ENCODE measurements around the gene ABCA8. TPM values are rescaled to one million over a fixed set of nuclear protein-coding genes. Genes with fewer than 3 reads are reported as not detected.

ABCA8 gene
- total RNA-seq, 1 experiment from 2014 or later = not detected

DNA sequence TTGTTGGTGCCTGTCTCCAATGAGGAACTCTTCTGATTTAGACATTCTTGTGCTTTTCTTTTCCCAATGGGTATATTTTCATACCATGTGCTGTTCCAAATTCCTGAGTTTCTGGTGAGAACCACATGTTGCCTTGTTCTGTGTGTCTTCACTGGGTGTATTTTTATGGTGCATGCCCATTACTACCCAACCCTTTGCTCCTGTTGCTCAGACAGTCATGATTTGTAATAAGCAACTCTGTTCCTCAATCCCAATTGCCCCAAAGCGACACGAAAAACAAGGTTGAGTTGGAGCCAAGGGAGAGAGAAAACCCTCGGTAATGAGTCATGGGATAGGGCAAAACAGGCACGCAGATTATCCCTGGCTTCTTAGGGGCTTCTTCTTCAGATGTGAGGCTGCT lies 101.8 kb downstream of the ABCA8 start:
- no peaks in the 10 kb centered on the region for H3K27me3 ChIP-seq (ENCODE audit: low read length)
- H3K9ac ChIP-seq (ENCODE audit: low read length) = no peak overlapping the region
- H3K9me2 ChIP-seq (replicated peaks; ENCODE audit: insufficient read depth, low read length) = no peaks in the 10 kb centered on the region
- H3K4me2 ChIP-seq (ENCODE audit: low read depth, low read length, poor library complexity, severe bottlenecking) = no peak overlapping the region
- no peaks in the 10 kb centered on the region for H3K36me3 ChIP-seq (ENCODE audit: insufficient read depth, low read length)
- no peaks in the 10 kb centered on the region for H3K9me3 ChIP-seq (ENCODE audit: low read length)
- H3K27ac ChIP-seq (ENCODE audit: low read length) = no peak overlapping the region
- H4K20me1 ChIP-seq (ENCODE audit: insufficient read depth, low read depth, low read length) = no peaks in the 10 kb centered on the region
- no peak for DNase-seq
- H2AFZ ChIP-seq (ENCODE audit: low read length) = no peak overlapping the region
- H3K79me2 ChIP-seq (ENCODE audit: low read length) = no peaks in the 10 kb centered on the region
- no peaks in the 10 kb centered on the region for H3K4me1 ChIP-seq (ENCODE audit: low read length)
- no peak overlapping the region for H3K4me3 ChIP-seq (ENCODE audit: low read length)

DNA sequence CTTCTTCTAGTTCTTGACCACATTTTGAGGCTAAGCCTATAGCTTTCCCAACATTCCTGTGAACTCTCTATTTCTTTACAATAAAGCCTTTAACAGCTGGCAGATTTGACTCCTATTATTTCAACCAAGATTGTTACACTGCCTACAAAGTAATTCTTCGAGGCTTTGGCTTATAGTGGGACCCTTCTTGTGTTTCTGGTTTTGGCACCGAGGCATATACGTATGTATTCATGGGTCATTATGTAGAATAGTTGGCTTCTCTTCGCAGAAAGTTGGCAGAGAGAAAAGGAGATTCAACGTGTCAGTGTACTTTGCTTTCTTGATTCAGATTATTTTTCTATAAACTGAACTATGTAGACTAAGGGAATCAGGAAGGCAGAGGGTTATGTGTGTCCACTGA lies 102.2 kb downstream of the ABCA8 start:
- Histone ChIP-seq H3K27me3 (ENCODE audit: low read length) (no peaks in the 10 kb centered on the region), H3K79me2 (ENCODE audit: low read length) (no peaks in the 10 kb centered on the region), H3K9ac (ENCODE audit: low read length) (no peak overlapping the region), H3K4me2 (ENCODE audit: low read depth, low read length, poor library complexity, severe bottlenecking) (no peak overlapping the region), H3K9me3 (ENCODE audit: low read length) (no peaks in the 10 kb centered on the region), H3K36me3 (ENCODE audit: insufficient read depth, low read length) (no peaks in the 10 kb centered on the region), H3K27ac (ENCODE audit: low read length) (no peak overlapping the region), H3K4me1 (ENCODE audit: low read length) (no peaks in the 10 kb centered on the region), H3K4me3 (ENCODE audit: low read length) (no peak overlapping the region), H4K20me1 (ENCODE audit: insufficient read depth, low read depth, low read length) (no peaks in the 10 kb centered on the region), H2AFZ (ENCODE audit: low read length) (no peak overlapping the region), H3K9me2 (replicated peaks; ENCODE audit: insufficient read depth, low read length) (no peaks in the 10 kb centered on the region)
- DNase-seq = no peak

DNA sequence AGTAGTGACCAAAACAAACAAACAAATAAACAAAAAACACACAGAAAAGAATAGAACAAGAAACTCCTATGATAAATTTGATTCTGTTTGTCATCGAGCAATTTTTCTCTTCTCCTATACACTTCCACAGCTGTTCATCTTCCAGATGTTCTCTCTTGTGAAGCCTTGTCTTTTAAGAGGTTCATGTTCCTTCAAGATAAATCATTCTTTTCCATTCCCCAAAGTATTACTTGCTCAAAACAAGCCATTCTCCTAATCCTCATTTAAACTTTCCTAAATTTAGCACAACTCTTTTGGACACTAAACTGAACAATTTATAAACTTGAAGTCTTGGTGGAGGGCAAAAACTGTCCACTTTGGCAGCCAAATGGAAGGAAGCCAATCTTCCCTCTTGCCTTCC lies 103.3 kb downstream of the ABCA8 start:
- Histone ChIP-seq H3K9me3 (ENCODE audit: low read length) (no peaks in the 10 kb centered on the region), H3K4me2 (ENCODE audit: low read depth, low read length, poor library complexity, severe bottlenecking) (no peak overlapping the region), H2AFZ (ENCODE audit: low read length) (no peak overlapping the region), H3K4me1 (ENCODE audit: low read length) (no peaks in the 10 kb centered on the region), H3K36me3 (ENCODE audit: insufficient read depth, low read length) (no peaks in the 10 kb centered on the region), H3K4me3 (ENCODE audit: low read length) (no peak overlapping the region), H3K27me3 (ENCODE audit: low read length) (no peaks in the 10 kb centered on the region), H3K9ac (ENCODE audit: low read length) (no peak overlapping the region), H3K27ac (ENCODE audit: low read length) (no peak overlapping the region), H4K20me1 (ENCODE audit: insufficient read depth, low read depth, low read length) (no peaks in the 10 kb centered on the region), H3K9me2 (replicated peaks; ENCODE audit: insufficient read depth, low read length) (no peaks in the 10 kb centered on the region), H3K79me2 (ENCODE audit: low read length) (no peaks in the 10 kb centered on the region)
- no peak for DNase-seq

DNA sequence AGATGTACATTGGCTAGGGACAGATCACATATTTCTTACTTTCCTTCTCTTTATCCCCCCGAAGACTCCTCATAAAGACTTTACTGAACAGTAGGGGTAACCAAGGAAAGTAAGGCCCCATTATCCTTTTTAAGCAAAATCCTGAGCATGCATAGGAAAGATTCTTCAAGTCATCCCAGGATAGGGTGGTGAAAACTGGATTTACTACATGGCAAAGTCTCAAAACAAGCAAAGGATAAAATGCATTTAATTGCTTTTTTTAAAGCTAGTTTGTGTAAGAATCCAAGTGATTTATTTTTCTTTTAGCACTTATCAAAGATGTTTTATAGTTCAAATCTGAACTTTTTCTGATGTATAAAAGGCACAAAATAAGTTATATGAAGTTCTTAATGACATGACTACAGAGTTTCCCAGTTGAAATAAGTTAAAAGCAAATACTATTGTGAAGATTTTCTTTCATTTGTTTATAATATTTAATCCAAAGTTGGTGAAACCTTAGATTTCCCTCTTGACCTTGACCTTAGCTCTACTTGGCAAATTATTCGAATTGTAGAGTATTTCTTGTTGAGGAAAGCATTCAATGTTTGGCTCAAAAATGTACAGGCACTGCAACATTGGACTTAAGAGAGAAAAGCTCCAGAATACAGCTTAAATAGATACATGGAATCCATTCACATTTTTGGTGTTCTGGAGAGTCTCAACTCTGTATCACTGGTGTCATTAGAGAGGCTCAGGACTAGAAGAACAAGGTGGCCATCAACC lies 104.3 kb downstream of the ABCA8 start:
- no peak overlapping the region for H3K4me3 ChIP-seq (ENCODE audit: low read length)

DNA sequence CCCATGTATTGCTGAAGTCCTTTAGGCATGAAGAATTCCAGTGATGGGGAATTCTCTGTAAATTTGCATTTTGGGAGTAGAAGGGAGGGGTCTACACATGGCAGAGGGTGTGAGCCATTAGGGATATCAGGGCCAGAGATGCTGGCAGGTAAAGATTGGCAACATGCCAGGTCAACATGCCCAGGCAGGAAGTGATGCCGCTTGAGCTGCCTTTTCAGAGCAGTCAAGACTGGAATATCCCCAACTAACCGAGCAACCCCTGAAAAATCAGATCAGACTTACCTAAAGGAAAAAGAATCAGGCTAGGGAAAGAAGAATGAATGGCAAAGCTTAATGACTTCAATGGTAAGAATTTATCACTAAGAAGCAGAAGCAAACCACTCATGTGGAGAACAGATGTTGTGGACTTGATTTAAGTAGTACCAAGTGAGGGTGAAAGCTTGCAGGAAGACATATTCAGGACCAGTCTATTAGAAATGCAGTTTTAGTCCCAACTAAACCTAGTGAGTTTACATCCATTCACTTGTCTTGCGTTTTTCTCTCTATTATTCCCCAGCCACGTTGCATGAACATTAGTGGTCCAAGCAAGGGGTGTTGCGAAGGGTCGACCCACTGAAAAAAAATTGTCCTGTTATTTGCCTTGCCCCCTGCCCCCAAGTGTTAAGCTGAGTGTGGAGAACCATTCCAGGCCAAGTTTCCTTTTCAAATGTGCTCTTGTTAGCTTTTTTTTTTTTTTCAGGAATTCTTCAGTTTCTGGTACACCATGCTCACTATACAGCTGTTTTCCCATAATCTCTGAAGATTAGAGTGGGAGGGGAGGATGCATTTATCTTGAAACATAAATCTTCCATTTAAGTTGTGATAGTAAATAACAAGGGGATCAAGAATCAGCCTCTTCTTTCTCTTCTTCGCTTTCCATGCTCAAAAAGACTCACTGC lies 105.2 kb downstream of the ABCA8 start:
- H3K27me3 ChIP-seq (ENCODE audit: low read length) = no peaks in the 10 kb centered on the region
- H2AFZ ChIP-seq (ENCODE audit: low read length) = no peak overlapping the region
- no peak overlapping the region for H3K4me3 ChIP-seq (ENCODE audit: low read length)

More for the DNA sequence above, 104.3 kb downstream of the ABCA8 start:
- H3K79me2 ChIP-seq (ENCODE audit: low read length) = no peaks in the 10 kb centered on the region
- DNase-seq = no peak
- no peaks in the 10 kb centered on the region for H3K27me3 ChIP-seq (ENCODE audit: low read length)
- H3K27ac ChIP-seq (ENCODE audit: low read length) = no peak overlapping the region
- H3K9me3 ChIP-seq (ENCODE audit: low read length) = no peaks in the 10 kb centered on the region
- no peaks in the 10 kb centered on the region for H3K36me3 ChIP-seq (ENCODE audit: insufficient read depth, low read length)
- no peak overlapping the region for H3K9ac ChIP-seq (ENCODE audit: low read length)
- H4K20me1 ChIP-seq (ENCODE audit: insufficient read depth, low read depth, low read length) = no peaks in the 10 kb centered on the region
- no peak overlapping the region for H2AFZ ChIP-seq (ENCODE audit: low read length)
- H3K4me1 ChIP-seq (ENCODE audit: low read length) = no peaks in the 10 kb centered on the region
- H3K4me2 ChIP-seq (ENCODE audit: low read depth, low read length, poor library complexity, severe bottlenecking) = no peak overlapping the region
- no peaks in the 10 kb centered on the region for H3K9me2 ChIP-seq (replicated peaks; ENCODE audit: insufficient read depth, low read length)

DNA sequence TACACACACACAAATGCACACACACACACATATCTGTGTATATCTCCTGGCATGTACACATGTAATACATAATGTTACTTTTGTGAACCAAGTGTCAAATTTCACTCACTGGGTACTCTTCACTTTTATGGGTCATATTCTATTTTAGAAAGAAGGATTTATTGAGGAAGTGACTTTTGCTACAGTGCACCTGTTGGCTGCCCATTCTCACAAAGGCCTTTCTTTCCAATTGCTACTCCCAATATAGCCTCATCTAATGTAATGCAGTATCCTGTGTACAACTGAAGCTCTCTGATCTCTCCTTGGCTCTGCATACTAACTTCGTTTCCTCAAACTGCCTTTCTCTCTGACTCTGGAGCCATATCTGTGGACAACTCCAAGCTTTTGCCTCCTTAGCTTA lies 107.5 kb downstream of the ABCA8 start:
- Histone ChIP-seq H3K4me3 (ENCODE audit: low read length) (no peak overlapping the region), H3K9me2 (replicated peaks; ENCODE audit: insufficient read depth, low read length) (no peaks in the 10 kb centered on the region), H3K27me3 (ENCODE audit: low read length) (no peaks in the 10 kb centered on the region), H3K27ac (ENCODE audit: low read length) (no peak overlapping the region), H3K79me2 (ENCODE audit: low read length) (no peaks in the 10 kb centered on the region), H3K4me2 (ENCODE audit: low read depth, low read length, poor library complexity, severe bottlenecking) (no peak overlapping the region), H2AFZ (ENCODE audit: low read length) (no peak overlapping the region), H3K9ac (ENCODE audit: low read length) (no peak overlapping the region), H3K36me3 (ENCODE audit: insufficient read depth, low read length) (no peaks in the 10 kb centered on the region), H3K9me3 (ENCODE audit: low read length) (no peaks in the 10 kb centered on the region), H4K20me1 (ENCODE audit: insufficient read depth, low read depth, low read length) (no peaks in the 10 kb centered on the region), H3K4me1 (ENCODE audit: low read length) (no peaks in the 10 kb centered on the region)
- DNase-seq = no peak

More for the DNA sequence above, 105.2 kb downstream of the ABCA8 start:
- Histone ChIP-seq H3K9me3 (ENCODE audit: low read length) (no peaks in the 10 kb centered on the region), H3K36me3 (ENCODE audit: insufficient read depth, low read length) (no peaks in the 10 kb centered on the region), H3K9me2 (replicated peaks; ENCODE audit: insufficient read depth, low read length) (no peaks in the 10 kb centered on the region), H3K4me1 (ENCODE audit: low read length) (no peaks in the 10 kb centered on the region), H3K79me2 (ENCODE audit: low read length) (no peaks in the 10 kb centered on the region), H3K27ac (ENCODE audit: low read length) (no peak overlapping the region), H3K4me2 (ENCODE audit: low read depth, low read length, poor library complexity, severe bottlenecking) (no peak overlapping the region), H3K9ac (ENCODE audit: low read length) (no peak overlapping the region), H4K20me1 (ENCODE audit: insufficient read depth, low read depth, low read length) (no peaks in the 10 kb centered on the region)
- no peak for DNase-seq

DNA sequence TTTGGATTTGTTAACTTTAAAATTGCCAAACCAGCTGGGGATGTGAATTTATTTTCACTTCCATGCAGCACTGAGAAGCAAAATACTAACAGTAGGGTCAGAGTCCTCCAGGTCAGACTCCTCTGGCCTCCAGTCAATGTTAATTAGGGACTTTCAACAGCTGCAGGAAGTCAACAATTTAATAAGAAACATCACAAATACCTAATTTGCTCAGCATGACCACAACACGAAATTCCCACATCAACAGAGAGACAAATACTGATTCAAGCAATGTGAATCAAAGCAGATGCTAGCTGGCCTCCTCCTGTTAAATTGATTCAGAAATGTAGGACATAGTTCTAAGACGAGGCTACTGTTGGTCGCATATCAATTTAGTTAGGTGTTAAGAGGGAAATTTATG lies 111.7 kb downstream of the ABCA8 start:
- no peak for DNase-seq
- Histone ChIP-seq H3K4me1 (ENCODE audit: low read length) (no peaks in the 10 kb centered on the region), H4K20me1 (ENCODE audit: insufficient read depth, low read depth, low read length) (no peaks in the 10 kb centered on the region), H2AFZ (ENCODE audit: low read length) (no peak overlapping the region), H3K4me2 (ENCODE audit: low read depth, low read length, poor library complexity, severe bottlenecking) (no peak overlapping the region), H3K9me3 (ENCODE audit: low read length) (no peaks in the 10 kb centered on the region), H3K4me3 (ENCODE audit: low read length) (no peak overlapping the region), H3K9ac (ENCODE audit: low read length) (no peak overlapping the region), H3K9me2 (replicated peaks; ENCODE audit: insufficient read depth, low read length) (no peaks in the 10 kb centered on the region), H3K27me3 (ENCODE audit: low read length) (no peaks in the 10 kb centered on the region), H3K79me2 (ENCODE audit: low read length) (no peaks in the 10 kb centered on the region), H3K36me3 (ENCODE audit: insufficient read depth, low read length) (no peaks in the 10 kb centered on the region), H3K27ac (ENCODE audit: low read length) (no peak overlapping the region)

DNA sequence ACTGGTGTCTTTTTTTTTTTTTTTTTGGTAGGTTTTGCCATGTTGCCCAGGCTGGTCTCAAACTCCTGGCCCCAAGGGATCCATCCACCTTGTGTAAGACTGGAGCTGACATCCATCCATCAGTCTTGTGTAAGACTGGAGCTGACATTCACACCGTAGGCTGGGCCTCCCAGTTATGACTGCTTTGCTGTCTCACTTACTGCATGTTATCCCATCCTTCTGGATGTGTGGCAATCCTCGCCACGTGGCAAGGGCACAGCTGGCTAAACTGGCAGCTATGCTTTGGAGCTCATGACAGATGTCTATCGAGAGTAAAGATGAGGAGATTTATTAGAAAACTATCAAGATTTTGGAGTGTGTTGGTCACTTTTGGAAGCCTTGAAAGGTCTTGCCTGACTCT lies 115.1 kb downstream of the ABCA8 start:
- no peaks in the 10 kb centered on the region for H3K79me2 ChIP-seq (ENCODE audit: low read length)
- H3K9me2 ChIP-seq (replicated peaks; ENCODE audit: insufficient read depth, low read length) = no peaks in the 10 kb centered on the region
- no peak overlapping the region for H3K4me2 ChIP-seq (ENCODE audit: low read depth, low read length, poor library complexity, severe bottlenecking)
- no peaks in the 10 kb centered on the region for H3K36me3 ChIP-seq (ENCODE audit: insufficient read depth, low read length)
- H3K27me3 ChIP-seq (ENCODE audit: low read length) = no peaks in the 10 kb centered on the region
- H2AFZ ChIP-seq (ENCODE audit: low read length) = no peak overlapping the region
- no peaks in the 10 kb centered on the region for H3K9me3 ChIP-seq (ENCODE audit: low read length)
- no peak overlapping the region for H3K9ac ChIP-seq (ENCODE audit: low read length)
- no peak overlapping the region for H3K4me3 ChIP-seq (ENCODE audit: low read length)
- H4K20me1 ChIP-seq (ENCODE audit: insufficient read depth, low read depth, low read length) = no peaks in the 10 kb centered on the region
- no peaks in the 10 kb centered on the region for H3K4me1 ChIP-seq (ENCODE audit: low read length)
- DNase-seq = no peak
- no peak overlapping the region for H3K27ac ChIP-seq (ENCODE audit: low read length)
